GM12864 (cell line): Measurements from ENCODE around the gene TSC22D3.
A peak's percentile ranks its signal among the peaks of the same experiment; 100 is the strongest.

Experiments
- DNase-seq: peaks from one replicate; pipeline ENCODE4 v3.0.0-alpha.2; 2011; ENCODE audit warnings: low read depth
- H3K4me3 ChIP-seq: 2 replicates; pipeline ENCODE4 v1.5.1; 2011; ENCODE audit warnings: mild to moderate bottlenecking, low read depth, low read length, control low read depth
- CTCF ChIP-seq: IDR thresholded peaks from 2 replicates; pipeline ENCODE4 v1.5.1; 2011; ENCODE audit warnings: low read depth, mild to moderate bottlenecking, moderate library complexity, low read length, control low read depth, inconsistent platforms; ENCODE audit errors: missing control alignments

TSC22D3 gene

GRCh38 chrX:107725761-107726555 is 49.6 kb downstream of the TSC22D3 start:
- TF ChIP-seq CTCF: no peak
- no peak overlapping the region for H3K4me3 ChIP-seq
- no peak for DNase-seq

GRCh38 chrX:107724653-107725052 is 50.9 kb downstream of the TSC22D3 start:
- TF ChIP-seq CTCF: no peak
- no peak overlapping the region for H3K4me3 ChIP-seq
- DNase-seq: no peak

- DNase-seq: no peak
- TF ChIP-seq CTCF: no peak
- no peak overlapping the region for H3K4me3 ChIP-seq
Measured at GRCh38 chrX:107723511-107723910, 52.1 kb downstream of the TSC22D3 start.

- no peak overlapping the region for H3K4me3 ChIP-seq
- no peak for DNase-seq
- TF ChIP-seq CTCF: no peak
Measured at GRCh38 chrX:107721966-107722707, 53.5 kb downstream of the TSC22D3 start.

GRCh38 chrX:107721318-107721717 is 54.3 kb downstream of the TSC22D3 start:
- DNase-seq: no peak
- H3K4me3 ChIP-seq: no peak overlapping the region
- TF ChIP-seq CTCF: no peak

GRCh38 chrX:107718156-107718621 is 57.4 kb downstream of the TSC22D3 start:
- DNase-seq: no peak
- peak; percentile 54 for TF ChIP-seq CTCF

More at GRCh38 chrX:107718156-107718621, 57.4 kb downstream of the TSC22D3 start:
- no peak overlapping the region for H3K4me3 ChIP-seq
